DMS153 (cell line): Measurements from ENCODE around the gene GJD3.
A peak's percentile ranks its signal among the peaks of the same experiment; 100 is the strongest.
"Not testable (repeated sequence)": the region's sequence is repeated elsewhere in the genome, so short reads cannot be mapped to it uniquely, and the experiment has no call there.

ENCODE experiments used
- DNase-seq: peaks from one replicate; lab custom pipeline; 2025; lab: John Stamatoyannopoulos, UW

Gene GJD3

DNA sequence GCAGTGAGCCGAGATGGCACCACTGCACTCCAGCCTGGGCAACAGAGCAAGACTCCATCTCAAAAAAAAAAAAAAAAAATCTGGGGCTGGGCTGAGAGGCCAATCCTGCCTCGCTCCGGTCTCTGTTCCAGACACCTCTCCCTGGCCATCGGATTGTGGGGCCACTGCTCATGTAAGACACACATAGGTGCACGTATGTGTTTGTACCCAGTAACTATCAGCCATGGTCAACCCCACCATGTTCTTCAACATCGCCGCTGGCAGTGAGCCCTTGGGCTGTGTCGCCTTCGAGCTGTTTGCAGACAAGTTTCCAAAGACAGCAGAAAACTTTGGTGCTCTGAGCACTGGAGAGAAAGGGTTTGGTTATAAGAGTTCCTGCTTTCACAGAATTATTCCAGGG lies 3.2 kb upstream of the GJD3 start:
- DNase-seq: not testable (repeated sequence)

DNA sequence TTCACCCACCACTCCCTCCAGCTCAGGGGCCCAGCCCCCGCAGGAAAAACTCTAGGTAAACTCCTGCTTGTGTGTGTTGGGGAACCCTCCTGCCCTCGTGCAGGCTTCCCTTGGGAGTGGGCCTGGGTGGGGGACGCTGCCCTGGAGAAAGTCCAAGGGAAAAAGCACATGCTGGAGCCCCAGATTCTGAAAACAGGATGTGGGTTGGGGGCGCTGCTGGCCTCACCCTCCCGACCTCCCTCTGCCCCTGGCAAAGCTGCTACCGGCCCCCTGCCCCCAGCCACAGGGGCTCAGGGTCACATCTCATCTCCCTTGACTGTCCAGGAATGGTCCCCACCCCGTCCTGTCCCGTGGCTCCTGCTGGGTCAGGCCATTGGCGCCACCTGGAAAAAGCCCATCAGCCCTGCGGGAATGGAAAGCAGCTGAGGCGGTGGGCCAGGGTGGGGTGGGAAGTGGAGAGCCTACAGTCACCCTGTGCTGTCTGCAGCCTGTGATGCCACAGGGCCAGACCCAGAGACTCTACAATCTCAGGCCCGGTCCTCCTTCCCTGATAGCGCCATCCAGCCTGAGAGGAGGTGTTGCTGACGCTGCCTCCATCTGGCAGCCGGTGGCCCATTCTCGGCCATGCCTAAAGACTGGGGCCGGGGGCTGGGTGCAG lies 2.5 kb upstream of the GJD3 start:
- DNase-seq: no peak

DNA sequence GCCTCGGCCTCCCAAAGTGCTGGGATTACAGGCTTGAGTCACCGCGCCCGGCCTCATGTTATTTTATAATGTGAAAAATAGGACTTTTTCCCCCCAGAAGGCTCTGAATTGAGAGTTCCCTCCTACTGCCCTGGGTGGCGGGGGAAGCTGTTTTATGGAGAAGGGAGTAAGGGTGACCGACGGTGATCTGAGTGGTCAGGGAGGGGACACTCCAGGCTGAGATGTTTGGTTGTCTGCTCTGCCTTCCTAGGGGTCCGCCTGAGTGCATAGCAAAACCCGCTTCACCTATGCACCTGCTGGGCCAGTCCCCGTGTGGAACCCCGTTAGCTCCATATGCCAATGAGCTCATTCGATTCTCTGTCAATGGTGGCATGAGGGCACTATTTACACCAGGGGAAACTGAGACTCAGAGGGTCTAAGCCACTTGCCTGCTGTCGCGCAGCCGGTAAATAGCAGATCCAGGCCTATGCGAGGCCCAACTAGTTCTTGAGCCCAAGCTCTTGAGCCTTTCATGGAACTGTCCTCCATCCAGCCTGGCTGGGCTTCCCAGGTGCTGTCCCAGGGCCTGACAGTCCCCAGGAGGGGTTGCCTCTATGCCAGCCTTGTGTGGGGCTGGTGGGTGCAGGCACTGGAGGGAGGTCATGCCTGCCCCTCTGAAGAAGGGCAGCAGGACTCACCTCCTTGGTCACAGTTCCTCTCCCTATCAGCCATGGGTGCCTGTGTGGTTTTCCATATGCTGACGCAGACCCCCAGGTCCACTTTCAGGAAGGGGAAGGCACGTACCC lies 1.7 kb upstream of the GJD3 start:
- DNase-seq: no peak

DNA sequence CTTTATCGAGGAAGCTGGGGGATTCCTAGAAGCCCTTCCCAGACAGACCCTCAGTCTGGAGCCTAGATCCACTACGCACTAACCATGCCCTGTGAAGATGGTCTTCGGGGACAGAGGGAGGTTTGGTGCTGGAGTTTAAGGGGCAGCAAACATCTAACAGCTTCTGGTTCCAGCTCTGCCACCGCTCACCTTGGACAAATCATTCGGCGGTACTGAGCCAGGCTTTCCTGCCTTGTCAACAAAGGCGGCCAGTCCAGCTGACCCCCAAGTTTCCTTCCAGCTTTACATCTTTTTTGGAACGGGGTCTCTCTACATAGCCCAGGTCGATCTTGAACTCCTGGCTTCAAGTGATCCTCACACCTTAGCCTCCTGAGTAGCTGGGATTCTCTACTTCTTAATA lies 369 bp upstream of the GJD3 start:
- DNase-seq: no peak

DNA sequence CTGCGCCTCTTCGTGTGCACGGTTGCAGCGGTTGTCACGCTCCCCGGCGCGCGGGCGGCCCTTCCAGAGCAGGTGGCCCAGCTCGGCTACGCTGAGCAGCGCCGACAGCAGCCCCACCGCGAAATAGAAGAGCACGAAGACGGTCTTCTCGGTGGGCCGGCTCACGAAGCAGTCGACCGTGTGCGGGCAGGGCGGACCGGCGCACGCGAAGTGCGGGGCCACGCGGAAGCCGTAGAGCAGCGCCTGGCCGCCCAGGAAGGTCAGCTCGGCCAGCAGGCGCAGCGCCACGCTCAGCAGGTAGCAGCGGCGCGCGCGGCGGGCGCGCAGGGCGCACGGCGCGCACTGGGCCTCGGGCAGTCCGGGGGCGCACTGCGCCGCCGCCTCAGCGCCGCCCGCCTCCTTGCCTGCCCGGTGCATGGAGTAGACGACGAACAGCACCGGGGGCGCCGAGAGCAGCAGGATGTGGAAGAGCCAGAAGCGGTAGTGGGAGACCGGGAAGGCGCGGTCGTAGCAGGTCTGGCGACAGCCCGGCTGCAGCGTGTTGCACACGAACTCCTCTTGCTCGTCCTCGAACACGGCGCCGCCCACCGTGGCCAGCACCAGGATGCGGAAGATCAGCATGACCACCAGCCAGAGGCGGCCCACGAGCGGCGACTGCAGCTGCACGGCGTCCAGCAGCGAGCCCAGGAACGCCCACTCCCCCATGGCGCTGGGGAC lies 1.3 kb downstream of the GJD3 start:
- no peak for DNase-seq

DNA sequence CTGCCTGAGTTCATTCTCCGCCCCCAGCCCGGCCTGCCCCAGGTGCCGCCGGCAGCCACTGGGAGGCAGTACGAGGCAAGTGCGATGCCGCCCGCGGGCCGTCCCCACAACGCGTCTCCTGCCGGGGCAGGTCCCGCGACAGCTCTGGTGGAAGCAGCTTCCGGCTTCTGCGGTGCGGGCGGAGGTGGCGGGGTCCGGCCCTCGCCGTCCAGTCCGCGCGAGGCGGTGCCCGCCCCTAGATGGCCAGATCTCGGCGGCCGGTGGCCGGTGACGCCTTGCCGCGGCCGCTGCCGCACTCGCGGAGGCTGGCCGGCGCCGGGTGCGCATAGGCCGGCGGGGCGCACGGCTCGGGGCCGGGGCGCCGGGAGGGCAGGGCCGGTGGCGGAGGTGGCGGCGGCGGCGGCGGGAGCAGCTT lies 1.8 kb downstream of the GJD3 start:
- peak; percentile 51 for DNase-seq

DNA sequence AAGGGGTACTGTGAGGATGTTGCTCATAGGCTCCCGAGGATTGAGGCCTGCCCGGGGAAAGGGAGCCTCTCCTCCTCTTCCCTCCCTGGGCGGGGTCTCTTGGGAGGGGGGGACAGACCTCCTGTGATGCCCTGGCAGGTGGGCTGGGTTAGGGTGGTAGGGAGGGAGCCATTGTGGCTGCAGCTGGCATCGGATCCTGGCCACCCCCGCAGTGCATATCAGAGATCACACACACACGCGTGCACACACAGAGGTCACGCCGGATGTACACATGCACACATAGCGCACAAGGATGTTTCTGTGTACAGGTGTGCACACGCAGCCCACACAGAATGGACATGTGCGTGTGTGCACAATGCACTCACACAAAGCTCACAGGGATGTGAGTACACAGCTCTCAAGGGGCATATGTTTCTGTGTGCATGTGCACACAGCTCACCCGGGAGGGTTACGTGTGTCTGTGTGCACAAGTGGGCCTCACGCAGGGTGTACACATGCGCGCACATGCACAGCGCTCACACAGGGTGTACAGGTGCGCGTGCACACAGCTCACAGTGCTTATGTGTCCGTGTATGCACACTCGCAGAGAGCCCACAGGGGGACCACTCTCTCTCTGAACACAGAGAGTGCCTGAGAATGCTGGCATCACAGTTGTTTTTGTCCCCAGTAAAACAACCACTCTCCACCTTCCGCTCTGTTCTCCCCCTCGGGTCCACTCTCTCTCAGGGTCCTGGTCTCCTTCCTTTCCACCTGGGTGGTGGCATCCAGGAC lies 2.4 kb downstream of the GJD3 start:
- no peak for DNase-seq

DNA sequence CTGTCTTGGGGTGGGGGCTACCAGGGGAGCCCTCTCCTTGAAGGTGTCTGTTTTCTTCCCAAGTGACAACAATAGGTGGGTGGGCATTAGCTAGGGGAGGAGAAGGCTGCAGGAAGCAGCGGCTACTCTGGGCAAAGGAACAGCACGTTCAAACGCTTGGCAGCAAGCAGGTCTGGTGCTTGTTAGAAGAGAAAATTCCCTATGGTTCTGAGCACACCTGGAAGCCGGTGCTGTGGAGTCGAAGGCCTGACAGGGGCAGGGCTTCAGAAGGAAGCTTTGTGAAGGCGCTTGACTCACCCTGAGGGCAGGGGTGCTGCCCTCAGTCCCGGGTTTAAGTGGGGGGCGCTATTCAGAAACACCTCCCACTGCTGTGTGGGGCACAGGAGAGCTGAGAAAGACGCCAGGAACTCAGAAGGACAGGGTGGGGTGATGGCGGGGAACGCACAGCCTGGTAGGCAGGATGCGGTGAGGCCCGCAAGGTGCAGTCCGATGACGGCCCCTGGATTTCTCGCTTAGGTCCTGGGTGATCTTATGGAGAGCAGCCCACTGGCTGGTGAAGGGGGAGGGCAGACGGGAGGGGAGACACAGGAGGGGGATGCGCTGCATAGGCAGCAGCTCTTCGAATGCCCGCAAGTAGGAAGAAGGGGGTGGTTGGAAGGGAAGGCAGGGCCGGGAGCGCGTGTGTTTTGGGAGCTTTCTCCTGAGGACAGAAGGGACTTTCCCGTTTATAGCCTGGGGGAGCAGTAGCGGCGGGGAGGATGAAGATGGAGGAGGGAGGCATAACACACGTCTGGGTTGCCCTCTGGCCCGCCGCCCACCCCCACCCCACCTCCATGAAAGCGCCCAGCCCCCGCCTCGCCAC lies 3.2 kb downstream of the GJD3 start:
- no peak for DNase-seq

DNA sequence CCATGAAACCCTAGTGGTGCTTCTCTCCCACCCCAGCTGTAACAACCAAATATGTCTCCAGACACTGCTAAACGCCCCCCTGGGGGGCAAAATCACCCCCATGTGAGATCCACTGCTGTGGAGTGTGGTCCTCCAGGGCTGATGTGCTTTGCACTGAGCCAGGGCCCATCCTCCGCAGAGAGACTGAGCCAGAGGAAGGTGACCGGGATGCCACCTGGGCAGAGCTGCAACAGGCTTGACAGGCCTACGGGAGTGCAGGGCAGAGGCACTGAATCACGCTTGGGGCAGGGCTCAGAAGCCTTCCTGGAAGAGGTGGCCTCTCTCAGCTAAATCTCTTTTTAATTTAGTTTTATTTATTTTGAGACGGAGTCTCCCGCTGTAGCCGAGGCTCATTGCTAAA lies 4.4 kb downstream of the GJD3 start:
- no peak for DNase-seq

DNA sequence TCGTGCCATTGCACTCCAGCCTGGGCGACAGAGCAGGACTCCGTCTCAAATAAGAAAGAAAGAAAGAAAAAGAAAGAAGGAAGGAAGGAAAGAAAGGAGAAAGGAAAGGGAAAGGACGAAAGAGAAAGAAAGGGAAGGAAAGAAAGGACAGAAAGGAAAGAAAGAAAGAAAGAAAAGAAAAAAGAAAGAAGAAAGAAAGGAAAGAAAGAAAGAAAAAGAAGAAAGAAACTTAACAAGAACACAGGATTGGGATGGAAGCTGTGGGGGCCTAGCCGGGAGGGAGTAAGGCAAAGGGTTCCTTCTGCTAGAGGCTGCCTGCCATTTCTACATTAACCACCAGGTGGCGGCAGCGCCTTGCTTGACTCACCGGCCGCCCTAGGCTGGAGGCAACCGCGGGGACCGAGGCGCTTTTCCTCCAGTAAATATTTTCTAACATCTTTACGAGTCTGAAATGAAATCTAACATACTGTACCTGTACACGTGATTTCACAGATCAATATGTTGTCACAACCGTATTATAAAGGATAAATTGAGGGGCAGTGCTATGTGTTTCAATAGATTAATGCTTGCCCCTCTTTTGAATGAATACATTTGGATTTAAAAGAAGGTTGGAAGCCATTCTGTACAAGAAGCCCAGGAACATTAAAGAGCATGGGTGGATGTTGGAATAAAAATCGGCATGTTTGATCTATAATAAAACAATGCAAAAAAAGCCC lies 6.1 kb downstream of the GJD3 start:
- peak; percentile 63 for DNase-seq

DNA sequence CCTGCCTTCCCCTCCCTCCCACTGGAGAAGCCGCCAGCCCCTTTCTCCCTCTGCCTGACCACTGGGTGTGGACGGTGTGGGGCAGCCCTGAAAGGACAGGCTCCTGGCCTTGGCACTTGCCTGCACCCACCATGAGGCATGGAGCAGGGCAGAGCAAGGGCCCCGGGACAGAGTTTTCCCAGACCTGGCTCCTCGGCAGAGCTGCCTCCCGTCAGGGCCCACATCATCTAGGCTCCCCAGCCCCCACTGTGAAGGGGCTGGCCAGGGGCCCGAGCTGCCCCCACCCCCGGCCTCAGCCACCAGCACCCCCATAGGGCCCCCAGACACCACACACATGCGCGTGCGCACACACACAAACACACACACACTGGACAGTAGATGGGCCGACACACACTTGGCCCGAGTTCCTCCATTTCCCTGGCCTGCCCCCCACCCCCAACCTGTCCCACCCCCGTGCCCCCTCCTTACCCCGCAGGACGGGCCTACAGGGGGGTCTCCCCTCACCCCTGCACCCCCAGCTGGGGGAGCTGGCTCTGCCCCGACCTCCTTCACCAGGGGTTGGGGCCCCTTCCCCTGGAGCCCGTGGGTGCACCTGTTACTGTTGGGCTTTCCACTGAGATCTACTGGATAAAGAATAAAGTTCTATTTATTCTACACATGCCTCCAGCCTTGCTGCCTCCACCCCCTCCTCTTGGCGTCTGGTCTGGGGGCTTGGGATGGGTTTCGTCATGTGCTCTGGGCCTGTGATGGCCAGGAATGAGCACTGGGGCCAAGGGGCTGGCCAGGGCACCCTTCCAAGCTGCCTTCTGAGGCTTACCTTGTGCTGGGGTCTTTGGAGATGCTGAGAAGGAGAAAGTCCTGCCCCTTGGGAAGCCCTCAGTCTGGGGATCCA lies 7.3 kb downstream of the GJD3 start:
- DNase-seq: no peak

DNA sequence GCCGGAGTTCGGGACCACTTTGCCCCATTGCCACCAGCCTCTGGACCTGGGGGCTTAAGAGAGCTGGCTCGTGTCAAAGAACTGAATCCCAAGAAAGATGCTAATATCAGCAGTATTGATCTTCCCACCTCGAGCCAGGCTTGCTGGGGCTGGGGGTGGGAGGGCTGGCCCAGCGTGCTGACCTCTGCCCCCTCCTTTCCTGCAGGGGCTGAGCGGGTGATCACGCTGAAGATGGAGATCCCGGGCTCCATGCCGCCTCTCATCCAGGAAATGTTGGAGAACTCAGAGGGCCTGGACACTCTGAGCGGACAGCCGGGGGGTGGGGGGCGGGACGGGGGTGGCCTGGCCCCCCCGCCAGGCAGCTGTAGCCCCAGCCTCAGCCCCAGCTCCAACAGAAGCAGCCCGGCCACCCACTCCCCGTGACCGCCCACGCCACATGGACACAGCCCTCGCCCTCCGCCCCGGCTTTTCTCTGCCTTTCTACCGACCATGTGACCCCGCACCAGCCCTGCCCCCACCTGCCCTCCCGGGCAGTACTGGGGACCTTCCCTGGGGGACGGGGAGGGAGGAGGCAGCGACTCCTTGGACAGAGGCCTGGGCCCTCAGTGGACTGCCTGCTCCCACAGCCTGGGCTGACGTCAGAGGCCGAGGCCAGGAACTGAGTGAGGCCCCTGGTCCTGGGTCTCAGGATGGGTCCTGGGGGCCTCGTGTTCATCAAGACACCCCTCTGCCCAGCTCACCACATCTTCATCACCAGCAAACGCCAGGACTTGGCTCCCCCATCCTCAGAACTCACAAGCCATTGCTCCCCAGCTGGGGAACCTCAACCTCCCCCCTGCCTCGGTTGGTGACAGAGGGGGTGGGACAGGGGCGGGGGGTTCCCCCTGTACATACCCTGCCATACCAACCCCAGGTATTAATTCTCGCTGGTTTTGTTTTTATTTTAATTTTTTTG lies 8.5 kb downstream of the GJD3 start:
- DNase-seq: no peak

DNA sequence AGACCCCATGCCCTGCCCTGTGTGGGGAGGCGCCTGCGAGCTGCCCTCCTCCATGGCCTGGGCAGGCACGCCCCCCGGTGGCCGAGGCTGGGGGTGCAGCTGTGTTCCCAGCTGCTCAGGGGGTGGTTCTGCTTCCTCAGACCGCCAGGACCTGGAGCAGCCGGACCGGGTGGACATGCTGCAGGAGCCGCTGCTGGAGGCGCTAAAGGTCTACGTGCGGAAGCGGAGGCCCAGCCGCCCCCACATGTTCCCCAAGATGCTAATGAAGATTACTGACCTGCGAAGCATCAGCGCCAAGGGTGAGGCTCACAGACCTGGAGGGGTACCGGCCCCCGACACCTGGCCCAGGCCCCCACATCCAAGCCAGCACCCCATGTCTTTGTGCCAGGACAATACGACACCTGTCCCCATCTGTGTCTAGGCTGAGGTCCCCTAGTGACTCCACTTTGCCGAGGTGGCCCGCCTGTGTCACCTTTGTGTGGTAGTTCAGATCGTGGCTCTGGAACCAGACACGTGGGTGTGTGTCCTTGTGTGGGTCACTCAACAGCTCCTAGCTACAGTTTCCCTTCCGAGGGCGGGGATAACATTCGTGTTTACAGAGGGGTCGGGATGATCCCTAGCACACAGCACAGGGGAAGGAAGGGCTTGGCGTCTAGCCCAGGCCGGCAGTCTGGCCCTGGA lies 9.3 kb downstream of the GJD3 start:
- DNase-seq: no peak

DNA sequence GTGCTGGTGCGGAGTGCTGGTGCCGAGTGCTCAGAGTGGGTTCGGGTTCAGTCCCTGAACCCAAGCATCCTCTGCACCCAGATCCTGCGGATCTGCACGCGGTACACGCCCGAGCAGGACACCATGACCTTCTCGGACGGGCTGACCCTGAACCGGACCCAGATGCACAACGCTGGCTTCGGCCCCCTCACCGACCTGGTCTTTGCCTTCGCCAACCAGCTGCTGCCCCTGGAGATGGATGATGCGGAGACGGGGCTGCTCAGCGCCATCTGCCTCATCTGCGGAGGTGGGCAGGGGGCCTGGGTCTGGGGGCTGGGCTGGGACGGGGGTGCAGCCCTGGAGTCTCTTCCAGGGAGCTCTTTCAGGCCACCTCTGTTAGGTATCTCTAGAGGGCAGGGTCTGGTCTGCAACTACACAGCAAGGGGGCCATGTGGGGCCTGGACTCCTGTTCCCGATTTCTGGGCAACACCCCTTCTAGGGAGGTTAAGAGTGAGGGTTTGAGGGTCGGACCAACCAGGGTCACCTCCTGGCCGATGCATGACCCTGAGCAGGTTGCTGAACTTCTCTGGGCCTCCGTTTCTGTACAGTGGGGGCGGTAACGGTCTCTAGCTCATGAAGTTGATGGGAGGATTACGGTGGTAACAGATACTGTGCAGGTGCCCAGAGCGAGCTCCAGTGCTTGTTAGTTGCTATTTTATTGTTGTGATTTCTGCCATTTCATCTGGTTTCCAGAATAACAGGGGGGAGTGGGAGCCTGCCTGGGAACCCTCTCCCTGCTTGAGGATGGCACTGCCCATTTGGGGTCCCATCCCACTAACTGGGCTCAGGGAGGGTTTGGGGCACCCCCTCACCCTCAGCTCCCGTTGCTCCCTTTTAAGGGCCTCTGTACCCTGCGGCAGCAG lies 10.1 kb downstream of the GJD3 start:
- DNase-seq: no peak

DNA sequence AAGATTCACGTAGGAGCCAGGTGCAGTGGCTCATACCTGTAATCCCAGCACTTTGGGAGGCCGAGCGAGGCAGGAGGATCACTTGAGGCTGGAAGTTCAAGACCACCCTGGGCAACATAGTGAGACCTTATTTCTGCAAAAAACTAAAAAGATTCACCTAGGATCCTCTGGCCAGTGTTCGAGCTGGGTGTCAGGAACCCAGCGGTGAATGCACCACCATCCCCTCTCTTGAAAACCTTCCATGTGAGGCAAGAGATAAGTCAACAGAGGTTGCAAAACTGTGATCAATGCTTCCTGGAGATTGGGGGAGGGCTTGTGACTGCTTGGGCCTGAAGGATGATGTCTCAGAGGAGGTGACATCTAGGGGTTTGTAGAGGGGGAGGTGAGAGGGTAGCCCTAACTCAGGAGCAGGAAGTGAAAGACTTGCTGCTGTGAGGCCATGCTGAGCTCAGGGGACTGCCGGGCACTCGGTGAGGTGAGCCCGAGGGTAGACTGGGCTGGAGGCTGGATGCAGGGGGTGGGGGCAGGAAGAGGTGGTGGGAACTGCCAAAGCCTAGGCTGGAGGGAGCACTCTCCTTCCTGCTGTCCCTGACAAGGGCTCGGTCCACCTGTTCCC lies 11.7 kb downstream of the GJD3 start:
- no peak for DNase-seq

DNA sequence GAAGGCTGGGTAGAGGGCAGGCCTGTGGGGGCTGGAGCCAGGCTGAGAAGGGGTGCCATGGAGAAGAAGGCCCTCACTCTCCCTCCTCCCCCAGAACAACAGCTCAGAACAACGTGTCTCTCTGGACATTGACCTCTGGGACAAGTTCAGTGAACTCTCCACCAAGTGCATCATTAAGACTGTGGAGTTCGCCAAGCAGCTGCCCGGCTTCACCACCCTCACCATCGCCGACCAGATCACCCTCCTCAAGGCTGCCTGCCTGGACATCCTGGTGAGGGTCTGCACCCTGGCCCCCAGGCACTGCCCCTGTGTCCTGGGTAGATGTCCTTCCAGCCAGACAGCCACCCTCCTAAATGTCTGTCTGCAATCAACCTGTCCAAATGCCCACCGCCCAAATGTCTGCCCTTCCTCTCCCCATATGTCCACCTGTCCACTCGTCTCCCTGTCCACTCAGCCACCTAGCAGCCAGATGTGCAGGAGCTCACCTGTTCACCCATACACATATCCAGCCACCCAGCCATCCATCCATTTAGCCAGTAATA lies 12.2 kb downstream of the GJD3 start:
- no peak for DNase-seq
